HG03097 (cell line): Measurements from ENCODE around the gene MOG.

Experiments used
- ATAC-seq: cut with Tn5 transposase; IDR thresholded peaks from one replicate; pipeline ENCODE4 v1.9.1; 2021; ENCODE audit not compliant: unreplicated experiment, low FRiP score

The MOG gene

GRCh38 chr6:29674008-29674407 lies 17.1 kb downstream of the MOG start:
- no peak for ATAC-seq

- ATAC-seq = no peak
Measured at GRCh38 chr6:29675561-29675960, 18.7 kb downstream of the MOG start.

GRCh38 chr6:29676981-29677601 lies 20.2 kb downstream of the MOG start:
- ATAC-seq = no peak

- no peak for ATAC-seq
Measured at GRCh38 chr6:29678114-29678513, 21.2 kb downstream of the MOG start.

GRCh38 chr6:29679962-29680361 lies 23.1 kb downstream of the MOG start:
- ATAC-seq = no peak

- no peak for ATAC-seq
Measured at GRCh38 chr6:29680416-29680815, 23.5 kb downstream of the MOG start.

- ATAC-seq = no peak
Measured at GRCh38 chr6:29680904-29681303, 24.0 kb downstream of the MOG start, which contains the start of gene ZFP57. ZFP57 (minus strand) TSS chr6:29681152; CDS start chr6:29677003, 4,149 bp downstream.

- ATAC-seq = no peak
Measured at GRCh38 chr6:29681811-29682210, 24.9 kb downstream of the MOG start.

GRCh38 chr6:29685718-29686326 lies 28.9 kb downstream of the MOG start:
- ATAC-seq = no peak

GRCh38 chr6:29694637-29695036 lies 37.7 kb downstream of the MOG start:
- ATAC-seq = no peak

- no peak for ATAC-seq
Measured at GRCh38 chr6:29696147-29697125, 39.5 kb downstream of the MOG start.

- no peak for ATAC-seq
Measured at GRCh38 chr6:29702519-29703103, 45.7 kb downstream of the MOG start.

GRCh38 chr6:29705389-29706231 lies 48.7 kb downstream of the MOG start:
- no peak for ATAC-seq

GRCh38 chr6:29708432-29709179 lies 51.7 kb downstream of the MOG start:
- no peak for ATAC-seq

- no peak for ATAC-seq
Measured at GRCh38 chr6:29709188-29709587, 52.3 kb downstream of the MOG start.

- ATAC-seq = no peak
Measured at GRCh38 chr6:29710281-29710941, 53.5 kb downstream of the MOG start.

- ATAC-seq = no peak
Measured at GRCh38 chr6:29720863-29721262, 64.0 kb downstream of the MOG start.
